HG02588 (cell line): Measurements from ENCODE around the gene NUDCD3.
A peak's percentile ranks its signal among the peaks of the same experiment; 100 is the strongest.
"Not testable (repeated sequence)": the region's sequence is repeated elsewhere in the genome, so short reads cannot be mapped to it uniquely, and the experiment has no call there.

ENCODE experiments used
- ATAC-seq: cut with Tn5 transposase; IDR thresholded peaks from one replicate; pipeline ENCODE4 v1.9.1; 2021; ENCODE audit warnings: mild to moderate bottlenecking, moderate library complexity; ENCODE audit not compliant: unreplicated experiment

Gene NUDCD3

GRCh38 chr7:44449584-44449928, 40.9 kb downstream of the NUDCD3 start:
- ATAC-seq, result no peak

DNA sequence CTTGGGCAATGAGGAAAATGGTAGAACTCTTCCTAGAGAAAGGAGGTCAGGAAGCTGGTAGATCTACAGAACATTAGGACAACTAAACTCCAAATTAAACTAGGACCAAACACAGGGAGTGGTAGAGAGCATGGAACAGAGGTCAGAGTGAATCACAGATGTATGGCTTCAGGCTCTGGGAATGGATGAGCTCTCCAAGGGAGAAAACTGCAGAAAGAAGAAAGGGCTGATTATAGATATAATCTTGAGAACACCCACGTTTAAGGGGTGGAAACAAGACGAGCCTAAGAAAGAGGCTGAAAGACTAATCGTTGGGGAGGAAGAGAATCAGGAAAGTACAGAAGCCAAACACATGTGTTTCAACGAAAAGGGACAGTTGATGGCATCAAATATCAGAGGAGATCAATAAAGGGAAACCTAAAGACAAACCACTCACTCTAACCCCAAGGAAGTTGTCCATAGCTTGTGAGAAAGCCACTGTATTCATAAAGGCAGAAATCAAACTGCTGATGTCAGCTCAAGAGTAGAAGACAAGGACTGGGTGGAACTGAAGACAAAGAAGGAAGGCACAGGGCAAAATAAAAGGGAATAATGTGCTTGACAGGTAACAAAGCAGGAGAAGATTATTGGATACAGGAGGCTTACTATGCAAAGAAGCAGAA, 41.4 kb downstream of the NUDCD3 start:
- no peak for ATAC-seq

- no peak for ATAC-seq
These were observed 42.5 kb downstream of the NUDCD3 start for GRCh38 chr7:44447874-44448425.

- ATAC-seq, result no peak
These were observed 44.3 kb downstream of the NUDCD3 start for GRCh38 chr7:44445986-44446671.

DNA sequence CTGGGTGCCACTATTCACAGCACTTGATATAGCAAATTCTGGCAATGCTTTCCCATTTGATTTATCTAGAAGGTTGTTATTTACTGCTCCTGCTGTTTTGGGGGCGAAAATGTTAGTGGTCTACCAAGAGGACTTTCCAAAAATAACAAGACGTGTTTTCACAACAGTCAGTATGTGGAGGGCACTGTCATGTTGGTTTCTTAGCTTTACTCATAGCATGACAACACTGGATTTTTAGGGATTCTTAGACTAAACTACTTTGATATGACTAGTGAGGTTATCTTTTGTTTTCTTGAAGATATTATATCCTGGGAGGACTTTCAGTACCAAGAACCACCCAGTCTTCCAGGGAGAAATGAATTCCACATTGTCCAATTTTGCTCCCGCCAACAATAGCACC, 49.4 kb downstream of the NUDCD3 start:
- no peak for ATAC-seq

- ATAC-seq, result no peak
These were observed 49.8 kb downstream of the NUDCD3 start for GRCh38 chr7:44440577-44441078.

GRCh38 chr7:44439926-44440325, 50.5 kb downstream of the NUDCD3 start:
- ATAC-seq, result no peak

DNA sequence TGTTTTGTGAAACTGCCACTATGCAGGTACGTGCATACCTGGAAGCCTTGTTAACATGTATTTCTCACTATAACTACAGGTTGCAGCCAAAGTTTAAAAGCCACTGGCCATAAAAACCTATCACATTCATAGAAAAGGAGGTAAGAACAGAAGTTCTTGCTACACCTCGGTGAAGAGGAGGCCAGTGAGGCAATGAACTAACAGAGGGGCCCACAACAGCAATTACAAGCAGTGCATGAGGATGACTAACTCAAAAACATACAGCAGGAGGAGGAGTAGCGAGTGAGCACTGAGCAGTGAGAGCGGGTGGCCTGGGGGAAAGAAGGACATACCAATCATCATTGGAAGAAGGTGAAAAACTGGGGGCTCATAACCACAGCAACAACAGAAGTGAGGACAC, 51.6 kb downstream of the NUDCD3 start:
- ATAC-seq, result no peak

GRCh38 chr7:44434201-44434600, 56.3 kb downstream of the NUDCD3 start:
- no peak for ATAC-seq

DNA sequence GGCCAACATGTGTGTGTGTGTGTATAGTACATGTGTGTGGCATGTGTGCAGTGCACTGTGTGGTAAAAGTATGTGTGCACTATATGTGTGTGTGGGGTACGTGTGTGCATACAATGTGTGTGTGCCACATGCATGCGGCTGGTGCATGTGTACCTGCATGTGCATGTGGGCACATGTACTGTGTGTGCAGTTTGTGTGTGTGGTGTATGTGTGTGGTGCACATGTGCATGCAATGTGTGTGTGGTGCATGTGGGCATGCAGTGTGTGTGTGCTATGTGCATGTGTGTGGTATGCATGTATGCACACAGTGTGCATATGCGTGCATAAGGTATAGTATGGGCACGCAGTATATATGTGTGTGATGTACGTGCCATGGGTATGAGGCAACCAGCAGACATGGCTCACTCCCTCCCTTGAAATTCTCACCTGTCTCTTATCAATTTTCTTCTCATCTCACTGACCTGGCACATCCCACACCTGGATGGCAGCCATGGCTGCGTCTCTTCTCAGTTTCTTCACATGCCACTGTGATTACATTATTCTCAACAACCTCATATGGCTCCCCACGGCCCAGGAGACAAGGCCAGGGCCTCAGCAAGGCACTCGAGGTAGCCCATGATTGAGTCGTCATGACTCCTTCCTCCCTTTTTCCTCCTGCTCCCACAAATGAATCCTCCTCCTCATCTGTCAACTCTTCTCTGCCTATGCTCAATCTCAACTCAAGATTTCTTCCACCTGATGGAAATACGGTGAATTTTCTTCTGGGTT, 57.0 kb downstream of the NUDCD3 start:
- ATAC-seq, result no peak

DNA sequence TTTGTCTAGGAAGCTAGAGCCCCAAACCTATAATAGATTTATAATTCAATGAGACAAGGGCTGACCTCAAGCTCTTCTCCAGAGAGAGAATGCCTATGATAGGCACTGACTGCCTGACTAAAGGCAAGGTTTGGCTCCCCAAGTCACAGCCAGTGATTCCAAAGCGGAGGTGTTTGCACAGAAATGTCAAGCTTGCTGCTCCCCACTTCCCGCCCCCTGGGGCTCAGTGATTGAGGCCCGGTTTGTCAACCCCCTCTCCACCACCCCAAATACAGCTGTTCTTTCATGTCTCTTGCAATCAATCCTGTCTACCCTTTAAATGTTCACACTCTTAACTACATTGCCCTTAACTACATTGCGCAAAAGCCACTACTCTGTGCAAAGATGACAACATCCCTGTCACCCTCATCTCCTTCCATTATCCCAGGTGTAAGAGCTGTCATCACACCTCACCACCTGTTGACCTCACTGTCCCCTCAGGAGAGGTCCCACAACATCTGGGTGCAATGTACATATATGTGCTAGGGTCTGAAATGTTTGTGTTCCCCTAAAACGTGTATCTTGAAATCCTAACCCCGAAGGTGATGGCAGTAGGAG, 58.0 kb downstream of the NUDCD3 start:
- no peak for ATAC-seq

DNA sequence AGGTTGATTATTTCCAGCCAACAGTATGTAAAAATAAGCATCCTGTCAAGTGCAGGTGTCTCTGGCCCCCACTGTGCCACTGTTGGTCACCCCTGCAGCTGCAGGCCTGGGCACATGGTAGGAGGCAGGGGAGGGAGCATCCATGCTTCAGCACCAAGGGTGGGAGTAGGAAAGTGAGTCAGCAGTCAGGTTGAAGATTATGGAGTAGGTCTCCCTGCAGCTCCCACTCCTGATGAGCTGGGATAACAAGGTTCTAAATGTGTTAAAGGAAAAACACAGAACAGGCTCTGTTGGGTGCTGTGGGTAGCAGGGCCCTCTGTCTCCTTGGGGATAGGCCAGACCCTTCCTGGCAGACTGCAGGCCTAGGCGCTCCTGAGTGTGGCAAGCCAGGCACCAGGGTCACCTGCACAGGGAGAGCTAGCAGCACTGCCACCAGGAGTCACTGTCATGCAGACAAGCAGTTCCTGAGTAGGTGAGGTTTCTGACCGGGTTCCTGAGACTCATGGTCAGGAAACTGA, 59.3 kb downstream of the NUDCD3 start:
- peak; percentile 63 for ATAC-seq

GRCh38 chr7:44430054-44430453, 60.4 kb downstream of the NUDCD3 start:
- no peak for ATAC-seq

- ATAC-seq, result not testable (repeated sequence)
These were observed 65.7 kb downstream of the NUDCD3 start for GRCh38 chr7:44424762-44425161.

GRCh38 chr7:44416941-44417340, 73.5 kb downstream of the NUDCD3 start:
- no peak for ATAC-seq

GRCh38 chr7:44415510-44415909, 74.9 kb downstream of the NUDCD3 start:
- ATAC-seq, result no peak

- no peak for ATAC-seq
These were observed 75.4 kb downstream of the NUDCD3 start for GRCh38 chr7:44415047-44415446.

DNA sequence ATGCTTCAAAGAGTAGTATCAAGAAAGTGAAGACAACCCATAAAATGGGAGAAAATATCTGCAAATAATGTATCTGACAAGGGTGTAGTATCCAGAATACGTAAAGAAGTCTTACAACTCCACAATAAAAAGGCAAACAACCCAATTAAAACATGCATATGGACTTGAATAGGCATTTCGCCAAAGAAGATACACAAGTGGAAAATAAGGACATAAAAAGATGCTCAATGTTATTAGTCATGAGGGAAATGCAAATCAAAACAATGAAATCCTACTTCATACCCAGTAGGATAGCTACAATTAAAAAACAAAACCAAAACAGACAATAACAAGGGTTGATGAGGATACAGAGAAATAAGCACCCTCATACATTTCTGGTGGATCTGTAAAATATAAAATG, 79.2 kb downstream of the NUDCD3 start:
- no peak for ATAC-seq

DNA sequence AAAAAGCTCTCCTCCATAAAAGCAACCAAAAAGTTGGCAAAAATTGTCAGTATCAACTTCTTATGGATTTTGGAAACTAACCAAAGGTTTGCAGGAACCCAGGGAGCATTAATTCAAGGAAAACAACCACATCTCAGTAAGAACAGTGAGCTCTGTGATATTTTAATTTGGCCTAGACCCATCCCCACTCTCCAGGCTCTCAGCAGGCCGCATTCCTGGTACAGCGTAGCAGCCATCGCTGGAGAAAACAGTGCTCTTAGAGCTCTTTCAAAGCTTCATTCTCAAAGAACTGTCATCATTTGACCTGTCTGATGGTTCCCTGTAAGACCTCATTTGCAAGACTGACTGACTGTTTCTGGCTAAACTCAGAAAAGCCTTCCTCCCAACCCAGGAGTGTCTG, 81.9 kb downstream of the NUDCD3 start:
- no peak for ATAC-seq

DNA sequence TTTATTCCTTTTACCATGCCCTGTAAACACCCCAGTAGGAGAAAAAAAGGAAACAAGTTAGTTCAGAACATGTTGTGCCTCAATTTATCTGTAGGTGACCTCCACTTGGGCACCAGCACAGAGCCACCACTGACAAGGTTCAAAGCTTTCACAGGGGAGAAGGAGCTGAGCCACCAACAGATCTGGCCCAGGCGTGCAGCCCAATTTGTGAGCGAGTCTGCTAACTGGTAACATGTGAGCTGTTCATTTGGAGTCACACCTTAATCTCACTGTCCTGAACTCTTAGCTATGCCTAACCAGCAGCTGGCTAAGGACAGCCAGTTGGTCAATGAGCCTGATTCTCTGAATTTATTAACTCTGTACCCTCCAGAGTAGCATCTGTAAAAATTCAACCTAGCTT, 86.7 kb downstream of the NUDCD3 start:
- ATAC-seq, result no peak

DNA sequence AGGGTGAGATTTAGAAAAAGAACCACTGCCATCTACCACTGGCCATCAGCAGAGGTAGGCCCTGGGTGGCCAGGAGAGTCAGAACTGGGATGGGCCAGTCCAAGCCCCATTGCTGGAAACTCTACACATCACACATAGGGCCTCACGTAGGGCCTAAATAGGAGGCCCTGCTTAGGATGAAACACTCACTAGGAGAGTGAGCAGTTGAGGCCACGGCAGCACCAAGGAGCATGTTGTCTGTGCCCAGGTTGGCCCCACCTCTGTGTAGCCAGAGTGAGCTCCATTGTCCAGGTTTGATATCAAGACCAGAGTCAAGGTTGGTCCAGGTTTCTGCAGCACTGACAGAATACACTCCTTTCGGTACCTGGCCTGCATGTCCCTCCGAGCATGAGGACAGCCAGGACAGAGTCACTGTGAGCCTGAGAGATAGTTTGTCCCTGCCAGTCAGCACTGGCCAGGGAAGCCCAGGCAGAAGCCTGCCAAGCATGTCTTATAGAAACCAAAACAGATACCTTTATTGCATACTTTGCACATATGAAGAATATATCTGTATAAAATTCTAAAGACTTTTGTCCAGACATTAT, 87.2 kb downstream of the NUDCD3 start:
- ATAC-seq, result no peak
